ENCODE data around the gene HCLS1. TPM values are rescaled to one million over a fixed set of nuclear protein-coding genes. Genes with fewer than 3 reads are reported as not detected.

The HCLS1 gene
- total RNA-seq, 1 experiment from 2014 or later: 0.45 TPM

- no peak for DNase-seq
- no TSS peak for BruUV-seq (replicated peaks)
- no peak for TF ChIP-seq CTCF (IDR thresholded peaks at IDR 0.05; ENCODE audit: insufficient read depth in 1 of 2, low read depth in 1 of 2, low read length in 1 of 2, severe bottlenecking in 1 of 2, unreplicated experiment in 1 of 2)
- Mint-ChIP-seq H3K4me1 (ENCODE audit: low read depth, unreplicated experiment) (peaks cover 23% of the 10 kb centered on the region), H3K36me3 (ENCODE audit: insufficient read depth, unreplicated experiment) (peaks cover 46% of the 10 kb centered on the region), H3K27me3 (ENCODE audit: insufficient read depth, unreplicated experiment) (no peaks in the 10 kb centered on the region), H3K9me3 (ENCODE audit: unreplicated experiment) (no peaks in the 10 kb centered on the region), H3K27ac (ENCODE audit: unreplicated experiment) (peak overlapping the region; percentile 42), H3K4me3 (ENCODE audit: unreplicated experiment) (no peak overlapping the region)
- peaks cover 1% of the 10 kb centered on the region; the same call in 1 of the 2 replicates for H3K36me3 ChIP-seq (ENCODE audit: control insufficient read depth, insufficient read depth, low read length)
- POLR2A ChIA-PET: interaction anchor here (0.5 kb wide), 1 partner anchor 62 kb away, joined by 3 read pairs; no protein-coding TSS in a partner anchor
- H3K4me1 ChIP-seq: peaks cover 49% of the 10 kb centered on the region
- no peak overlapping the region for H3K4me3 ChIP-seq (ENCODE audit: low read depth, low read length)
- H3K9me3 ChIP-seq: no peaks in the 10 kb centered on the region
- intact Hi-C loops (cut with micrococcal nuclease; ENCODE audit: unreplicated experiment): loop anchor here (5.0 kb wide), 2 partner anchors 85 to 115 kb away; partner anchors contain the start of genes GOLGB1 and POLQ
- H3K27me3 ChIP-seq (replicated peaks; ENCODE audit: control insufficient read depth, insufficient read depth, low read length): no peaks in the 10 kb centered on the region
- CTCF ChIA-PET: no interaction called here
These were observed 2.0 kb upstream of the HCLS1 start for GRCh38 chr3:121662742-121663141.

- peaks cover 1% of the 10 kb centered on the region; the same call in 1 of the 2 replicates for H3K36me3 ChIP-seq (ENCODE audit: control insufficient read depth, insufficient read depth, low read length)
- Mint-ChIP-seq H3K9me3 (ENCODE audit: unreplicated experiment) (no peaks in the 10 kb centered on the region), H3K27me3 (ENCODE audit: insufficient read depth, unreplicated experiment) (no peaks in the 10 kb centered on the region), H3K27ac (ENCODE audit: unreplicated experiment) (peak overlapping the region; percentile 22), H3K4me3 (ENCODE audit: unreplicated experiment) (no peak overlapping the region), H3K36me3 (ENCODE audit: insufficient read depth, unreplicated experiment) (peaks cover 39% of the 10 kb centered on the region), H3K4me1 (ENCODE audit: low read depth, unreplicated experiment) (peaks cover 29% of the 10 kb centered on the region)
- peaks cover 49% of the 10 kb centered on the region for H3K4me1 ChIP-seq
- H3K4me3 ChIP-seq (ENCODE audit: low read depth, low read length): no peak overlapping the region
- no peaks in the 10 kb centered on the region for H3K27me3 ChIP-seq (replicated peaks; ENCODE audit: control insufficient read depth, insufficient read depth, low read length)
- TF ChIP-seq CTCF (IDR thresholded peaks at IDR 0.05; ENCODE audit: insufficient read depth in 1 of 2, low read depth in 1 of 2, low read length in 1 of 2, severe bottlenecking in 1 of 2, unreplicated experiment in 1 of 2): no peak
- no peak for DNase-seq
- CTCF ChIA-PET: interaction anchor here (0.6 kb wide), 1 partner anchor 9 kb away, joined by 8 read pairs; no protein-coding TSS in a partner anchor
- BruUV-seq (replicated peaks): no TSS peak
- H3K9me3 ChIP-seq: no peaks in the 10 kb centered on the region
- POLR2A ChIA-PET: no interaction called here
- intact Hi-C loops (cut with micrococcal nuclease; ENCODE audit: unreplicated experiment): loop anchor here (5.0 kb wide), 2 partner anchors 86 to 114 kb away; partner anchors contain the start of genes GOLGB1 and POLQ
These were observed 673 bp upstream of the HCLS1 start for GRCh38 chr3:121661376-121661775.

GRCh38 chr3:121659586-121659985 is 1.1 kb downstream of the HCLS1 start:
- BruUV-seq (replicated peaks): no TSS peak
- H3K9me3 Mint-ChIP-seq (ENCODE audit: unreplicated experiment): no peaks in the 10 kb centered on the region
- DNase-seq: no peak
- no peaks in the 10 kb centered on the region for H3K27me3 Mint-ChIP-seq (ENCODE audit: insufficient read depth, unreplicated experiment)
- TF ChIP-seq CTCF (IDR thresholded peaks at IDR 0.05; ENCODE audit: insufficient read depth in 1 of 2, low read depth in 1 of 2, low read length in 1 of 2, severe bottlenecking in 1 of 2, unreplicated experiment in 1 of 2): no peak
- Histone ChIP-seq H3K36me3 (ENCODE audit: control insufficient read depth, insufficient read depth, low read length) (peaks cover 1% of the 10 kb centered on the region; the same call in 1 of the 2 replicates), H3K4me3 (ENCODE audit: low read depth, low read length) (no peak overlapping the region), H3K27me3 (replicated peaks; ENCODE audit: control insufficient read depth, insufficient read depth, low read length) (no peaks in the 10 kb centered on the region), H3K4me1 (peaks cover 35% of the 10 kb centered on the region), H3K9me3 (no peaks in the 10 kb centered on the region)
- ChIA-PET POLR2A (no interaction called here), CTCF (no interaction called here)
- no peak overlapping the region for H3K27ac Mint-ChIP-seq (ENCODE audit: unreplicated experiment)
- peaks cover 23% of the 10 kb centered on the region for H3K4me1 Mint-ChIP-seq (ENCODE audit: low read depth, unreplicated experiment)
- H3K4me3 Mint-ChIP-seq (ENCODE audit: unreplicated experiment): no peak overlapping the region
- intact Hi-C loops (cut with micrococcal nuclease; ENCODE audit: unreplicated experiment): no loop called here
- peaks cover 30% of the 10 kb centered on the region for H3K36me3 Mint-ChIP-seq (ENCODE audit: insufficient read depth, unreplicated experiment)

Data from Caco-2 (cell line).